Caco-2 (cell line): ENCODE data around the gene MAGEL2. TPM values are rescaled to one million over a fixed set of nuclear protein-coding genes. Genes with fewer than 3 reads are reported as not detected.

Source experiments
- BruUV-seq: library from RNA; stranded (reverse); fragments of 400-500 nt; replicated peaks from 2 replicates; lab custom pipeline; 2021; lab: Mats Ljungman, UMichigan
- CTCF ChIA-PET: fragments of 300-600 bp; sonication (Branson Sonifier 250); formaldehyde crosslinking; loops from one replicate; lab custom pipeline; 2022; ENCODE audit warnings: antibody characterized with exemption; lab: Charles Lee
- POLR2A ChIA-PET: fragments of 300-600 bp; sonication (Branson Sonifier 250); formaldehyde crosslinking; loops from one replicate; lab custom pipeline; 2022; ENCODE audit warnings: antibody characterized with exemption; lab: Charles Lee
- DNase-seq, 2 experiments: peaks; one replicate each; pipeline versions ENCODE4 v3.0.0 to v3.0.0-alpha.2; 2020 to 2022
- H3K27me3 ChIP-seq: replicated peaks from 2 replicates; pipeline ENCODE4 v1.6.0; 2011; ENCODE audit warnings: low read length; ENCODE audit not compliant: control insufficient read depth, insufficient read depth
- H3K36me3 ChIP-seq: 2 replicates; pipeline ENCODE4 v1.5.1; 2011; ENCODE audit warnings: low read length; ENCODE audit not compliant: control insufficient read depth, insufficient read depth
- H3K4me1 ChIP-seq: fragments of 250-450 bp; sonication (Bioruptor Pico); 2 replicates; pipeline ENCODE4 v1.5.1; 2020; ENCODE audit warnings: mild to moderate bottlenecking
- H3K4me3 ChIP-seq: 2 replicates; pipeline ENCODE4 v1.5.1; 2011; ENCODE audit warnings: low read depth, mild to moderate bottlenecking, control low read depth, low read length
- H3K9me3 ChIP-seq: fragments of 250-450 bp; sonication (Bioruptor Pico); 2 replicates; pipeline ENCODE4 v1.5.1; 2020; ENCODE audit warnings: mild to moderate bottlenecking, moderate library complexity
- H3K27ac Mint-ChIP-seq: one replicate; pipeline ENCODE4 v1.8.0; 2022; ENCODE audit warnings: mixed read lengths; ENCODE audit not compliant: unreplicated experiment
- H3K27me3 Mint-ChIP-seq: one replicate; pipeline ENCODE4 v1.8.0; 2022; ENCODE audit warnings: mixed read lengths; ENCODE audit not compliant: insufficient read depth, unreplicated experiment
- H3K36me3 Mint-ChIP-seq: one replicate; pipeline ENCODE4 v1.8.0; 2022; ENCODE audit warnings: mild to moderate bottlenecking, mixed read lengths; ENCODE audit not compliant: insufficient read depth, unreplicated experiment
- H3K4me1 Mint-ChIP-seq: one replicate; pipeline ENCODE4 v1.8.0; 2022; ENCODE audit warnings: low read depth, mixed read lengths; ENCODE audit not compliant: unreplicated experiment
- H3K4me3 Mint-ChIP-seq: one replicate; pipeline ENCODE4 v1.8.0; 2022; ENCODE audit warnings: mild to moderate bottlenecking, moderate library complexity, mixed read lengths; ENCODE audit not compliant: unreplicated experiment
- H3K9me3 Mint-ChIP-seq: one replicate; pipeline ENCODE4 v1.8.0; 2022; ENCODE audit warnings: mixed read lengths; ENCODE audit not compliant: unreplicated experiment
- CTCF ChIP-seq, 2 experiments: fragments of 200-600 bp in 1 of 2; IDR thresholded peaks; 1 replicate in 1 of 2; 2 replicates in 1 of 2; pipeline versions ENCODE4 v1.5.1 to v1.8.0; 2011 to 2022; ENCODE audit warnings: antibody characterized with exemption in 1 of 2, control low read depth in 1 of 2, inconsistent platforms in 1 of 2, low read depth in 1 of 2, low read length in 1 of 2, mild to moderate bottlenecking in 1 of 2, moderate library complexity in 1 of 2; ENCODE audit not compliant: insufficient read depth in 1 of 2, severe bottlenecking in 1 of 2, unreplicated experiment in 1 of 2
- intact Hi-C: fragments of 100-400 bp; cut with micrococcal nuclease; formaldehyde crosslinking; loops from one replicate; pipeline ENCODE4 v1.10.0; 2022; ENCODE audit not compliant: unreplicated experiment
- total RNA-seq: library from RNA; stranded (reverse); gene quantifications from 2 replicates; pipeline ENCODE4 v1.2.3, GENCODE V29; 2022

Gene MAGEL2
- total RNA-seq, 1 experiment from 2014 or later: not detected

DNA sequence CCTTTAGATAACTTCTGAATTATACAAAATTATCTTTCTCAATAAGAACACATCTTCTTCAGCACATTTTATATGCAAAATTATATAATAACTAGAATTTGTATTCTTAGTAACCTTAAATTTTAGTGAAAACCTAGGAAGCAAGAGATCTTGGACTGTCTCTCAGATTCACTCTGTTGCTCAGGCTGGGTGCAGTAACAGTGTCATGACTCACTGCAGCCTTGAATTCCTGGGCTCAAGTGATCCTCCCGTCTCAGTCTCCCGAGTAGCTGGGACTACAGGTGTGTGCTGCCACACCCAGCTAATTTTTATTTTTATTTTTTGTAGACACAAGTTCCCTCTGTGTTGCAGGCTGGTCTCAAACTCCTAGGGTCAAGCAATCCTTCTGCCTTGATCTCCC is 52.3 kb downstream of the MAGEL2 start:
- Histone ChIP-seq H3K27me3 (no peaks in the 10 kb centered on the region), H3K9me3 (no peaks in the 10 kb centered on the region), H3K36me3 (no peaks in the 10 kb centered on the region), H3K4me3 (no peak overlapping the region), H3K4me1 (no peaks in the 10 kb centered on the region)
- POLR2A ChIA-PET: no interaction called here
- BruUV-seq: no TSS peak
- no peak overlapping the region for H3K27ac Mint-ChIP-seq
- DNase-seq: no peak
- H3K9me3 Mint-ChIP-seq: peaks cover 5% of the 10 kb centered on the region
- TF ChIP-seq CTCF (IDR thresholded peaks at IDR 0.05; ENCODE audit: insufficient read depth in 1 of 2, low read depth in 1 of 2, low read length in 1 of 2, severe bottlenecking in 1 of 2, unreplicated experiment in 1 of 2): no peak
- no peaks in the 10 kb centered on the region for H3K27me3 Mint-ChIP-seq
- CTCF ChIA-PET: no interaction called here
- no peaks in the 10 kb centered on the region for H3K36me3 Mint-ChIP-seq
- H3K4me3 Mint-ChIP-seq: no peak overlapping the region
- no peaks in the 10 kb centered on the region for H3K4me1 Mint-ChIP-seq
- intact Hi-C loops: no loop called here

DNA sequence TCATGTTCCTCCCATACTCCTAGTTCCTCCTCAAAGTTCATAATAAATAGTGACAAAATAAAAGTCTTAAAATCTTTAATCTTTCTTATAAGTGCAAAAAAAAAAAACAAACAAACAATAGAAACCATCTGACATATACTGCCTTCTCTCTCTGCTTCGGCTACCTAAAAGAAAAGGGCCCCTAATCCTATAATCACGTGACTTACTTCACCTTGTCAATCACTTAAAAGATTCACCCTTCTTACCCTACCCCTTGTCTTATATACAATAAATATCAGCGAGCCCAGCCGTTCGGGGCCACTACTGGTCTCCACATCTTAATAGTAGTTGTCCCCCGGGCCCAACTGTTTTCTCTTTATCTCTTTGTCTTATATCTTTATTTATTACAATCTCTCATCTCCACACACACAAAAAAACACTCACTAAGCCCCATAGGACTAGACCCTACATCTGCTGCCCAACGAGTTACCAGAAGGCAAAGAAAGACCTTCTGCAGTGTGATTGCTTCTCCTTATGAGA is 53.4 kb downstream of the MAGEL2 start:
- no peaks in the 10 kb centered on the region for H3K27me3 ChIP-seq
- no peak for DNase-seq
- Mint-ChIP-seq H3K27me3 (no peaks in the 10 kb centered on the region), H3K9me3 (peaks cover 10% of the 10 kb centered on the region), H3K4me1 (no peaks in the 10 kb centered on the region), H3K36me3 (no peaks in the 10 kb centered on the region), H3K4me3 (no peak overlapping the region), H3K27ac (no peak overlapping the region)
- ChIA-PET CTCF (interaction anchor here (0.6 kb wide), 1 partner anchor 10 kb away, joined by 4 read pairs; no protein-coding TSS in a partner anchor), POLR2A (no interaction called here)
- BruUV-seq: no TSS peak
- H3K36me3 ChIP-seq: no peaks in the 10 kb centered on the region
- H3K9me3 ChIP-seq: no peaks in the 10 kb centered on the region
- TF ChIP-seq CTCF (IDR thresholded peaks at IDR 0.05; ENCODE audit: insufficient read depth in 1 of 2, low read depth in 1 of 2, low read length in 1 of 2, severe bottlenecking in 1 of 2, unreplicated experiment in 1 of 2): no peak
- intact Hi-C loops: no loop called here
- H3K4me3 ChIP-seq: no peak overlapping the region
- no peaks in the 10 kb centered on the region for H3K4me1 ChIP-seq

Other genes with a start within 250 kb of the MAGEL2 start
- gene GOLGA6L2, start 200.6 kb downstream of the MAGEL2 start, total RNA-seq: not detected in 2 replicates
- gene MKRN3, start 82.2 kb downstream of the MAGEL2 start, total RNA-seq: 15.2 and 17.3 TPM in 2 replicates
- gene NDN, start 39.4 kb upstream of the MAGEL2 start, total RNA-seq: not detected in 2 replicates